CD14-positive monocyte (primary cell): ENCODE data around the gene ID4. TPM values are rescaled to one million over a fixed set of nuclear protein-coding genes. Genes with fewer than 3 reads are reported as not detected.

Experiments
- DNase-seq, 3 donors: peaks; one replicate each; pipeline ENCODE4 v3.0.0-alpha.2; 2011 to 2022
- H2AFZ ChIP-seq: 2 replicates; pipeline ENCODE4 v1.6.0; 2012; ENCODE audit warnings: mild to moderate bottlenecking, low read depth, low read length, inconsistent platforms; ENCODE audit not compliant: insufficient read depth, poor library complexity, severe bottlenecking
- H3K27ac ChIP-seq, 2 donors: 1 replicate in 1 of 2; 2 replicates in 1 of 2; pipeline ENCODE4 v1.5.1; 2012 to 2013; ENCODE audit warnings: low read length in 2 of 2, control low read depth in 1 of 2, inconsistent platforms in 1 of 2, low read depth in 1 of 2, mild to moderate bottlenecking in 1 of 2
- H3K27me3 ChIP-seq, 2 donors: one replicate each; pipeline versions ENCODE4 v1.6.0 to v1.6.1; 2011 to 2013; ENCODE audit warnings: low read length in 2 of 2; ENCODE audit not compliant: control insufficient read depth in 2 of 2, insufficient read depth in 2 of 2
- H3K36me3 ChIP-seq, 2 donors: replicated peaks in 1 of 2; 1 replicate in 1 of 2; 2 replicates in 1 of 2; pipeline versions ENCODE4 v1.5.1 to v1.6.1; 2012 to 2013; ENCODE audit warnings: low read length in 2 of 2, control low read depth in 1 of 2, inconsistent platforms in 1 of 2, mild to moderate bottlenecking in 1 of 2; ENCODE audit not compliant: insufficient read depth in 2 of 2, control insufficient read depth in 1 of 2
- H3K4me1 ChIP-seq, 2 donors: 1 replicate in 1 of 2; 2 replicates in 1 of 2; pipeline versions ENCODE4 v1.5.1 to v1.6.1; 2012 to 2013; ENCODE audit warnings: low read length in 2 of 2, control low read depth in 1 of 2, inconsistent platforms in 1 of 2, mild to moderate bottlenecking in 1 of 2, moderate library complexity in 1 of 2; ENCODE audit not compliant: insufficient read depth in 2 of 2, control insufficient read depth in 1 of 2
- H3K4me2 ChIP-seq: replicated peaks from 2 replicates; pipeline ENCODE3; 2012; ENCODE audit warnings: low read length, moderate library complexity, mild to moderate bottlenecking; ENCODE audit not compliant: poor library complexity, severe bottlenecking; ENCODE audit errors: extremely low read depth
- H3K4me3 ChIP-seq, 3 experiments: fragments of 200-600 bp in 1 of 3; sonication (generic) in 1 of 3; replicated peaks in 1 of 3; 1 replicate in 2 of 3; 2 replicates in 1 of 3; pipeline ENCODE4 v1.5.1; 2011 to 2013; ENCODE audit warnings: low read length in 3 of 3, mild to moderate bottlenecking in 3 of 3, control low read depth in 2 of 3, low read depth in 2 of 3, inconsistent platforms in 1 of 3, moderate library complexity in 1 of 3
- H3K79me2 ChIP-seq: 2 replicates; pipeline ENCODE4 v1.6.0; 2012; ENCODE audit warnings: mild to moderate bottlenecking, control low read depth, inconsistent platforms, low read length, moderate library complexity; ENCODE audit not compliant: insufficient read depth
- H3K9ac ChIP-seq: 2 replicates; pipeline ENCODE4 v1.6.0; 2017; ENCODE audit warnings: low read length, mild to moderate bottlenecking; ENCODE audit not compliant: insufficient read depth, poor library complexity, severe bottlenecking
- H3K9me3 ChIP-seq, 2 donors: replicated peaks in 1 of 2; 1 replicate in 1 of 2; 2 replicates in 1 of 2; pipeline versions ENCODE4 v1.5.1 to v1.6.1; 2012 to 2013; ENCODE audit warnings: low read length in 2 of 2, control low read depth in 1 of 2; ENCODE audit not compliant: control insufficient read depth in 1 of 2, insufficient read depth in 1 of 2
- H4K20me1 ChIP-seq: 2 replicates; pipeline ENCODE4 v1.6.0; 2012; ENCODE audit warnings: mild to moderate bottlenecking, low read length, control low read depth, moderate library complexity; ENCODE audit not compliant: insufficient read depth
- H3K27ac Mint-ChIP-seq, 7 donors: one replicate each; pipeline ENCODE4 v1.8.0; 2020; ENCODE audit warnings: mild to moderate bottlenecking in 7 of 7, mixed read lengths in 7 of 7, moderate library complexity in 6 of 7, inconsistent platforms in 2 of 7
- H3K27me3 Mint-ChIP-seq, 3 donors: one replicate each; pipeline ENCODE4 v1.8.0; 2021 to 2022; ENCODE audit warnings: low read depth in 3 of 3, mild to moderate bottlenecking in 3 of 3, mixed read lengths in 3 of 3, moderate library complexity in 3 of 3, inconsistent platforms in 1 of 3
- H3K36me3 Mint-ChIP-seq, 2 donors: one replicate each; pipeline ENCODE4 v1.8.0; 2020; ENCODE audit warnings: mixed read lengths in 2 of 2, inconsistent platforms in 1 of 2, mild to moderate bottlenecking in 1 of 2
- H3K4me1 Mint-ChIP-seq: one replicate; pipeline ENCODE4 v1.8.0; 2020; ENCODE audit warnings: mild to moderate bottlenecking, mixed read lengths
- H3K4me3 Mint-ChIP-seq, 2 donors: one replicate each; pipeline ENCODE4 v1.8.0; 2020; ENCODE audit warnings: mild to moderate bottlenecking in 2 of 2, mixed read lengths in 2 of 2, moderate library complexity in 1 of 2
- H3K9me3 Mint-ChIP-seq, 7 donors: one replicate each; pipeline ENCODE4 v1.8.0; 2020 to 2022; ENCODE audit warnings: mixed read lengths in 7 of 7, mild to moderate bottlenecking in 6 of 7, moderate library complexity in 6 of 7, inconsistent platforms in 2 of 7
- CTCF ChIP-seq: fragments of 200-600 bp; IDR thresholded peaks from one replicate; pipeline ENCODE4 v1.8.0; 2022; ENCODE audit warnings: antibody characterized with exemption, mild to moderate bottlenecking
- WGBS: methylation state at CpG from one replicate; pipeline ENCODE4 v1.1.5; 2013; ENCODE audit warnings: missing lambda C conversion rate; ENCODE audit not compliant: insufficient coverage; 5-methylcytosine and 5-hydroxymethylcytosine counted together
- intact Hi-C, 2 donors: fragments of 100-400 bp; cut with micrococcal nuclease; formaldehyde crosslinking; loops; one replicate each; pipeline versions ENCODE4 v1.15.0 to v1.15.1; 2023
- polyA plus RNA-seq, 3 donors: library from polyadenylated mRNA; depleted of rRNA in 1 of 3; unstranded in 2 of 3; stranded (reverse) in 1 of 3; fragments of 300-500 nt in 2 of 3; fragments of >200 nt in 1 of 3; fragmentation: Illumina TruSeq in 2 of 3; gene quantifications; 1 replicate in 2 of 3; 2 replicates in 1 of 3; pipeline ENCODE4 v1.2.3, GENCODE V29; 2012 to 2021

Gene ID4
- polyA plus RNA-seq, 3 donors, result not detected

- Mint-ChIP-seq H3K36me3 (no peaks in the 10 kb centered on the region), H3K27ac (no peak overlapping the region), H3K9me3 (peaks cover 0 to 1% (median 0%) of the 10 kb centered on the region in 7 donors), H3K4me1 (no peaks in the 10 kb centered on the region), H3K27me3 (peaks cover 0 to 3% (median 2%) of the 10 kb centered on the region in 3 donors), H3K4me3 (no peak overlapping the region)
- Histone ChIP-seq H3K4me1 (no peaks in the 10 kb centered on the region), H3K27me3 (no peaks in the 10 kb centered on the region), H3K79me2 (no peaks in the 10 kb centered on the region), H3K9me3 (no peaks in the 10 kb centered on the region), H3K4me2 (no peak overlapping the region), H3K36me3 (no peaks in the 10 kb centered on the region), H3K9ac (no peak overlapping the region), H3K27ac (no peak overlapping the region), H4K20me1 (no peaks in the 10 kb centered on the region), H3K4me3 (no peak overlapping the region), H2AFZ (no peak overlapping the region)
- intact Hi-C loops, result no loop called here
- DNase-seq, result no peak
- WGBS, result 0% methylated on average over 1 of the region's 6 CpGs
- no peak for TF ChIP-seq CTCF
Measured at GRCh38 chr6:19789100-19789803, 47.9 kb upstream of the ID4 start.

- no peak for TF ChIP-seq CTCF
- intact Hi-C loops, result no loop called here
- H3K9me3 Mint-ChIP-seq, result peaks cover 0 to 4% (median 2%) of the 10 kb centered on the region in 7 donors
- Histone ChIP-seq H3K9me3 (no peaks in the 10 kb centered on the region), H3K27me3 (no peaks in the 10 kb centered on the region), H2AFZ (no peak overlapping the region), H3K4me3 (no peak overlapping the region), H3K4me2 (no peak overlapping the region), H3K27ac (no peak overlapping the region), H3K36me3 (no peaks in the 10 kb centered on the region), H3K9ac (no peak overlapping the region), H3K4me1 (no peaks in the 10 kb centered on the region), H4K20me1 (no peaks in the 10 kb centered on the region), H3K79me2 (no peaks in the 10 kb centered on the region)
- peaks cover 0 to 7% (median 2%) of the 10 kb centered on the region in 3 donors for H3K27me3 Mint-ChIP-seq
- H3K27ac Mint-ChIP-seq, result no peak overlapping the region
- no peak for DNase-seq
- H3K4me3 Mint-ChIP-seq, result no peak overlapping the region
- no peaks in the 10 kb centered on the region for H3K36me3 Mint-ChIP-seq
- no CpG with 5 or more reads among the region's 2 CpGs for WGBS
- no peaks in the 10 kb centered on the region for H3K4me1 Mint-ChIP-seq
Measured at GRCh38 chr6:19791267-19791666, 45.9 kb upstream of the ID4 start.
